ENCODE results near the gene LDLRAD4. TPM values are rescaled to one million over a fixed set of nuclear protein-coding genes. Genes with fewer than 3 reads are reported as not detected.

LDLRAD4 gene
- total RNA-seq, 4 donors from 2014 or later = 20.4 to 40.4 (median 35.3) TPM

DNA sequence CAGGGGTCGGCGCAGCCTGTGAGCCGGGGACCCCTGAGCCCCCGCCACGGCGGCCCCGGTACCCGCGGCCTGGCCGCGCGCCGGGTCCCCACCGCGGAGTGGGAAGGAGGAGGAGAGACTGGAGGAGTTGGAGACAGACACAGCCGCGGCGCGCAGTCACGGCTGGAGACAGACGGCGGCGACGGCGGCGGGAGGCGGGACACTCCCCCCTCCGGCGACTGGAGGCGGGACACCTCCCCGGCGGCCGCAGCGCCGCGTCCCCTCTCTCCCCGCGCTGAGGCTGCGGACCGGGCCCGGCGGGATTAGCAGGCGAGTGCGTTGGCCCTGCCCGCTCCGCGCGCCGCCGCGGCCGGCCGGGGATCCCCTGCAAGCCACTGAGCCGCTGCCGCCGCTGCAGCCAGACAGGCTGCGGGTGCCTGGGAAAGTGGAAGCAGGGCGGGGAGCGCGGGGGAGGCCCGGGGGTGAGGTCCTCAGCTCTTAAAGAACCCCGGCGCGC, 1.0 kb upstream of the LDLRAD4 start:
- no peak for DNase-seq (ENCODE audit: extremely low spot score)
- no peak for TF ChIP-seq EP300 (IDR thresholded peaks at IDR 0.05)
- TF ChIP-seq POLR2A (IDR thresholded peaks at IDR 0.05; ENCODE audit: low read depth) = peak; percentile 23
- TF ChIP-seq CTCF (IDR thresholded peaks at IDR 0.05) = no peak
- no peak for TF ChIP-seq POLR2AphosphoS5 (IDR thresholded peaks at IDR 0.05)
- H3K27me3 ChIP-seq = no peaks in the 10 kb centered on the region
- H3K27ac ChIP-seq (replicated peaks in 1 of 4) = peak overlapping the region; percentile 87 to 92 (median 90)
- H3K4me3 ChIP-seq = peak overlapping the region; percentile 84 to 94 (median 88)
- H3K4me1 ChIP-seq = peaks cover 31 to 58% (median 53%) of the 10 kb centered on the region in 4 donors
- intact Hi-C loops (cut with DNase I) = loop anchor here (2.0 to 10.0 kb wide), 4 partner anchors 170 to 517 kb away; no protein-coding TSS in a partner anchor
- WGBS = 3% methylated on average over 6 of the region's 64 CpGs
- H3K36me3 ChIP-seq = no peaks in the 10 kb centered on the region
- H3K9me3 ChIP-seq = no peaks in the 10 kb centered on the region

GRCh38 chr18:13217971-13218367, 591 bp upstream of the LDLRAD4 start:
- no peaks in the 10 kb centered on the region for H3K9me3 ChIP-seq
- peaks cover 35 to 63% (median 58%) of the 10 kb centered on the region in 4 donors for H3K4me1 ChIP-seq
- H3K36me3 ChIP-seq = no peaks in the 10 kb centered on the region
- peak overlapping the region; percentile 87 to 92 (median 90) for H3K27ac ChIP-seq (replicated peaks in 1 of 4)
- peak overlapping the region; percentile 84 to 94 (median 88) for H3K4me3 ChIP-seq
- WGBS = no CpG with 5 or more reads among the region's 53 CpGs
- no peak for DNase-seq (ENCODE audit: extremely low spot score)
- H3K27me3 ChIP-seq = no peaks in the 10 kb centered on the region
- intact Hi-C loops (cut with DNase I) = loop anchor here (2.0 to 10.0 kb wide), 4 partner anchors 169 to 517 kb away; no protein-coding TSS in a partner anchor
- TF ChIP-seq EP300 (IDR thresholded peaks at IDR 0.05) (no peak), POLR2A (IDR thresholded peaks at IDR 0.05; ENCODE audit: low read depth) (no peak), CTCF (IDR thresholded peaks at IDR 0.05) (no peak), POLR2AphosphoS5 (IDR thresholded peaks at IDR 0.05) (no peak)

GRCh38 chr18:13218997-13219396, 437 bp downstream of the LDLRAD4 start:
- Histone ChIP-seq H3K27ac (replicated peaks in 1 of 4) (peak overlapping the region; percentile 87 to 92 (median 90)), H3K4me3 (peak overlapping the region; percentile 84 to 94 (median 88)), H3K27me3 (no peaks in the 10 kb centered on the region), H3K9me3 (no peaks in the 10 kb centered on the region), H3K36me3 (no peaks in the 10 kb centered on the region), H3K4me1 (peaks cover 46 to 73% (median 68%) of the 10 kb centered on the region in 4 donors)
- DNase-seq (ENCODE audit: extremely low spot score) = no peak
- TF ChIP-seq POLR2AphosphoS5 (IDR thresholded peaks at IDR 0.05) (no peak), POLR2A (IDR thresholded peaks at IDR 0.05; ENCODE audit: low read depth) (no peak), EP300 (IDR thresholded peaks at IDR 0.05) (no peak), CTCF (IDR thresholded peaks at IDR 0.05) (no peak)
- intact Hi-C loops (cut with DNase I) = loop anchor here (5.0 to 10.0 kb wide), 3 partner anchors 168 to 516 kb away; no protein-coding TSS in a partner anchor
- 28% methylated on average over 15 of the region's 15 CpGs for WGBS

GRCh38 chr18:13219593-13220159, 1.1 kb downstream of the LDLRAD4 start:
- Histone ChIP-seq H3K4me1 (peaks cover 52 to 80% (median 75%) of the 10 kb centered on the region in 4 donors), H3K27me3 (no peaks in the 10 kb centered on the region), H3K9me3 (no peaks in the 10 kb centered on the region), H3K4me3 (peak overlapping the region; percentile 84 to 94 (median 88)), H3K27ac (replicated peaks in 1 of 4) (peak overlapping the region; percentile 87 to 92 (median 90)), H3K36me3 (no peaks in the 10 kb centered on the region)
- 27% methylated on average over 4 of the region's 4 CpGs for WGBS
- DNase-seq (ENCODE audit: extremely low spot score) = no peak
- intact Hi-C loops (cut with DNase I) = loop anchor here (5.0 to 10.0 kb wide), 4 partner anchors 38 to 515 kb away; no protein-coding TSS in a partner anchor
- TF ChIP-seq EP300 (IDR thresholded peaks at IDR 0.05) = no peak
- TF ChIP-seq POLR2A (IDR thresholded peaks at IDR 0.05; ENCODE audit: low read depth) = no peak
- TF ChIP-seq CTCF (IDR thresholded peaks at IDR 0.05) = no peak
- no peak for TF ChIP-seq POLR2AphosphoS5 (IDR thresholded peaks at IDR 0.05)
